DMS53 treated with DMSO at 0.1 percent for 48 hours (cell line): Measurements from ENCODE around the gene HMGA1.

ENCODE experiments used
- DNase-seq: peaks from one replicate; lab custom pipeline; 2025; ENCODE audit not compliant: unreplicated experiment; lab: John Stamatoyannopoulos, UW

The HMGA1 gene

DNA sequence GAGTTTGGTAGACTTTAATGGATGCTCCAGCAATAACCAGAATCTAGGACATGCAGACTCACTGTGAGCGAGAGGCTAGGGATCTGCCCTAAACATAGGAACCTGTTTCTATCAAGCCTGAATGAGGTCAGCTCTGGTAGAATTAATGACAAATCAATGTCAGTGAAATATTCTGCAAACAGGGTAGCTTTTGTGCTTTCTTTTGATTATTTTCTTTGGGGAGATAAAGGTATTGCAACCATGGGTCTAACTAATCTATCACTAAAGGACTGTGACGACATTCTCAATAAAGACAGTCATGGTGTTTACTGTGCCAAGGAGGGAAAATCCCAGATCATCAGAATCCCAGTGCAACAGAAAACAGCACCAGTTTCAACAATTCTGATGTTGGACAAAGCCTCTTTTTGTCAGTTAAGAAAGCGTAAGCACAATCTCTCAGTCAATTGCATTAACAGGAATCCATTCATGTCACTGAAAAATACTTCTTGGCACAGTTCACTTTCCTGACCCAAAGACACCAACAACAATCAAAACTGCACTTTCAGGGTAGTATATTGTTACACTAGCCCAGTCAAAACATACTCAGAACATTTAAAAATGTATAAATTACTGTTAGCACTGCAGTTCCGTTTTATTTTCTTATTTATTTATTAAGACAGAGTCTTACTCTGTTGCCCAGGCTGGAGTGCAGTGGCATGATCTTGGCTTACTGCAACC, 48.9 kb downstream of the HMGA1 start:
- DNase-seq: no peak

GRCh38 chr6:34288581-34288980, 51.9 kb downstream of the HMGA1 start:
- no peak for DNase-seq

- DNase-seq: no peak
Measured at GRCh38 chr6:34289137-34289536, 52.5 kb downstream of the HMGA1 start.

- no peak for DNase-seq
Measured at GRCh38 chr6:34292954-34293353, 56.3 kb downstream of the HMGA1 start.

DNA sequence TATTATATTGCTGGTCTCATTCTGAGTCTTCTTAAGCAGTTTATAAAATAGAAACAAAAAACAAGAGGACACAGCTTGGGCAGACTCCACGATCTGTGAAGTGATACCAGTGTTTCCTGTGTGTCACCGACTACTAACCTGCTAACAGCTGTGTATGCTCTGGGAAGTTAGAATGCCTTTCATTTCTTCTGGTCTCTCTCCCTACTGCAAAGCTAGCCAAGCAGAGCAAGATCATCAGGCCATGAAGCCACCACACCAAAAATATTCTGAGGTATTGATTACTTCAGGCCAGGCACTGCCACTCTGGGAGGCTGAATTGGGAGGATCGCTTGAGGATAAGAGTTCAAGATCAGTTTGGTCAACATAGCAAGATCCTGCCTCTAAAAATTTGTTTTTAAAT, 59.0 kb downstream of the HMGA1 start:
- DNase-seq: no peak
